GM12865 (cell line): Measurements from ENCODE around the gene SLC4A9.
A peak's percentile ranks its signal among the peaks of the same experiment; 100 is the strongest.
"Not testable (repeated sequence)": the region's sequence is repeated elsewhere in the genome, so short reads cannot be mapped to it uniquely, and the experiment has no call there.

ENCODE experiments used
- DNase-seq: peaks from one replicate; pipeline ENCODE4 v3.0.0; 2010; ENCODE audit warnings: low read depth
- H3K4me3 ChIP-seq: 2 replicates; pipeline ENCODE4 v1.5.1; 2011; ENCODE audit warnings: mild to moderate bottlenecking, low read depth, low read length, control low read depth
- TF ChIP-seq, protein P1 (sequence below): IDR thresholded peaks from 2 replicates; pipeline ENCODE4 v1.5.1; 2011; ENCODE audit warnings: low read length, control low read depth, low read depth, inconsistent platforms; ENCODE audit not compliant: insufficient read depth; ENCODE audit errors: missing control alignments

The SLC4A9 gene

DNA sequence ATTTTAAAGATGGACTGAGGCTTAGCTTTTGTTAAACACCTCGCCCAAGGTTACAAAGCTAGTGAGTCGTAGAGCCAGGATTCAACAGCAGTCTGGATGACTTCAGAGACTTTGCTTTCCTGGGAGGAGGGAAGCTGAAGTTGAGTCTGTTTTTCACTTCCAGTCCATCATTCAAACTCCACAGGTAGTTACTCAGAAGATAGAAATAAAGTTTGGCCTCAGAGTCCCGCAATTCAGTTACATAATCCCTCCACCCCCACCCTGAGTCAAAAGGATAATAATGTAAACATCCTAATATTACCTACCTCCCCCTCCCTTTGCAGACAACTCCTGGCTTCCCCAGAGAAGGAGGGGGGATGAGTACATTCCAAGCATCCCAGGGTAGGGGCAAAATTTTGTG lies 21.7 kb upstream of the SLC4A9 start:
- TF ChIP-seq, protein P1, sequence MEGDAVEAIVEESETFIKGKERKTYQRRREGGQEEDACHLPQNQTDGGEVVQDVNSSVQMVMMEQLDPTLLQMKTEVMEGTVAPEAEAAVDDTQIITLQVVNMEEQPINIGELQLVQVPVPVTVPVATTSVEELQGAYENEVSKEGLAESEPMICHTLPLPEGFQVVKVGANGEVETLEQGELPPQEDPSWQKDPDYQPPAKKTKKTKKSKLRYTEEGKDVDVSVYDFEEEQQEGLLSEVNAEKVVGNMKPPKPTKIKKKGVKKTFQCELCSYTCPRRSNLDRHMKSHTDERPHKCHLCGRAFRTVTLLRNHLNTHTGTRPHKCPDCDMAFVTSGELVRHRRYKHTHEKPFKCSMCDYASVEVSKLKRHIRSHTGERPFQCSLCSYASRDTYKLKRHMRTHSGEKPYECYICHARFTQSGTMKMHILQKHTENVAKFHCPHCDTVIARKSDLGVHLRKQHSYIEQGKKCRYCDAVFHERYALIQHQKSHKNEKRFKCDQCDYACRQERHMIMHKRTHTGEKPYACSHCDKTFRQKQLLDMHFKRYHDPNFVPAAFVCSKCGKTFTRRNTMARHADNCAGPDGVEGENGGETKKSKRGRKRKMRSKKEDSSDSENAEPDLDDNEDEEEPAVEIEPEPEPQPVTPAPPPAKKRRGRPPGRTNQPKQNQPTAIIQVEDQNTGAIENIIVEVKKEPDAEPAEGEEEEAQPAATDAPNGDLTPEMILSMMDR, result no peak
- no peak overlapping the region for H3K4me3 ChIP-seq
- DNase-seq, result no peak

DNA sequence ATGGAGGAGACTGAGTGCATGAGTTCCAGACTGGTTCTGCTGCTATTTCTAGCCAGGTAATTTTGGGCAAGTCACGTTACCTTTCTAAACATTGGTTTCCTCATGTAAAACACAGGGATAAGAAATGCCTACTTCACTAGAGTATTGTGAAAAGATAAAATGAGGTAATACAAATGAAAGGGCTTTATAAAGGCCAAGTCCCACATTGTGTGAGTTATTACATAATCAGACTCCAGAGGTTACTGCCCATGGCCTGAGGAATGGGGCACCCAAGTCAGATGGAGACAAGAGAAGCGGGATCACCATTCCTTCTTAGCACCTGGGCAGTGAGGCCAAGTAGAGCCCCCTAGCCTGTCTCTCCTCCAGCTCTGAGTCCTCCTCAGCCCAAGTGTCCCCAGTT lies 21.1 kb upstream of the SLC4A9 start:
- DNase-seq, result no peak
- no peak overlapping the region for H3K4me3 ChIP-seq

GRCh38 chr5:140339636-140340035 lies 20.4 kb upstream of the SLC4A9 start:
- TF ChIP-seq, protein P1, result no peak
- peak; percentile 17 for DNase-seq
- no peak overlapping the region for H3K4me3 ChIP-seq

More for the DNA sequence above, 21.1 kb upstream of the SLC4A9 start:
- TF ChIP-seq, protein P1, result no peak

DNA sequence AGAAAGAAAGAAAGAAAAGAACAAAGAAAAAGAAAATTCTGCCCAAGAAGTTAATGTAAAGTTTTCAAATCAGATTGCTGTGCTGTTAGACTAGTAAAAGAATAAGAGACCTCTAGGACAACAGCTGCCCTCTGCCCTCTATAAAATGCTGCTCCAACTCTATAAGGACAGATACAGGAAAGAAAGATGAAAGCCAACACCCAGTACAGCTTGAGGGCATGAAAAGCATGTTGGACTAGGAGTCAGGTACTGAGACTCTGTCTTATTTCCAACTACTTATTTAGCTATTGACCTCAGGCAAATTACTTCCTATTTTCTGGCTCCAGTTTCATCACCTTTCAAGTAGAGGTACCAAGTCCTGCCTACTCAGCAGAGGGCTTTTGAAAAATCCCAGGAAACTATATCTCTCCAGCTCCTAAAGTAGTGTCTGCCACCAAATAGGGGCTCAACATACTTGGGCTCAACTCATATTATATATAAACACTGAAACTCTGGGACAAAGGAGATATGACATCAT lies 19.3 kb upstream of the SLC4A9 start:
- no peak for DNase-seq
- H3K4me3 ChIP-seq, result no peak overlapping the region
- TF ChIP-seq, protein P1, result no peak

- peak overlapping the region; percentile 8 for H3K4me3 ChIP-seq
- DNase-seq, result no peak
- TF ChIP-seq, protein P1, result no peak
Measured at GRCh38 chr5:140341591-140341990, 18.4 kb upstream of the SLC4A9 start.

- DNase-seq, result peak; percentile 76
- peak overlapping the region; percentile 8 for H3K4me3 ChIP-seq
- TF ChIP-seq, protein P1, result no peak
Measured at GRCh38 chr5:140342287-140342686, 17.7 kb upstream of the SLC4A9 start.

- TF ChIP-seq, protein P1, result no peak
- no peak overlapping the region for H3K4me3 ChIP-seq
- no peak for DNase-seq
Measured at GRCh38 chr5:140342896-140343295, 17.1 kb upstream of the SLC4A9 start.

DNA sequence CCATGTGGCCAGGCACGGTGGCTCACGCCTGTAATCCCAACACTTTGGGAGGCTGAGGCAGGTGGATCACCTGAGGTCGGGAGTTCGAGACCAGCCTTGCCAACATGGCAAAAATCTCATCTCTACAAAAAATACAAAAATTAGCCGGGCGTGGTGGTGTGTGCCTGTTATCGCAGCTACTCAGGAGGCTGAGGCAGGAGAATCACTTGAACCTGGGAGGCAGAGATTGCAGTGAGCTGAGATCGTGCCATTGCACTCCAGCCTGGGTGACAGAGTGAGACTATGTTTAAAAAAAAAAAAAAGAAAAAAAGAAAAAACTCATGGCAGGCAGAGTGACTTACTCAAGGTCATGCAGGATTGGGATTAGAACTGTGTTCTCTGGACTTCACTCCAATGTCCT lies 16.1 kb upstream of the SLC4A9 start:
- not testable (repeated sequence) for DNase-seq, H3K4me3 ChIP-seq
